IPS-15b (cell line): ENCODE results near the gene ITSN1.

Experiments
- H3K27me3 ChIP-seq: one replicate; pipeline ENCODE4 v1.6.1; 2013; ENCODE audit warnings: low read length; ENCODE audit not compliant: control insufficient read depth, insufficient read depth
- H3K36me3 ChIP-seq: one replicate; pipeline ENCODE4 v1.6.1; 2013; ENCODE audit warnings: low read length; ENCODE audit not compliant: control insufficient read depth, insufficient read depth
- H3K4me1 ChIP-seq: one replicate; pipeline ENCODE4 v1.6.1; 2013; ENCODE audit warnings: mild to moderate bottlenecking, low read length; ENCODE audit not compliant: control insufficient read depth, insufficient read depth
- H3K4me3 ChIP-seq: one replicate; pipeline ENCODE4 v1.5.1; 2013; ENCODE audit warnings: low read depth, low read length
- H3K9ac ChIP-seq: one replicate; pipeline ENCODE4 v1.6.1; 2013; ENCODE audit warnings: low read depth, mild to moderate bottlenecking, low read length
- H3K9me3 ChIP-seq: one replicate; pipeline ENCODE4 v1.6.1; 2013; ENCODE audit warnings: mild to moderate bottlenecking, low read length; ENCODE audit not compliant: control insufficient read depth, insufficient read depth

ITSN1 gene

GRCh38 chr21:33850401-33850800 lies 208.1 kb downstream of the ITSN1 start:
- H3K4me1 ChIP-seq = no peaks in the 10 kb centered on the region
- no peak overlapping the region for H3K4me3 ChIP-seq
- no peak overlapping the region for H3K9ac ChIP-seq
- no peaks in the 10 kb centered on the region for H3K9me3 ChIP-seq
- no peaks in the 10 kb centered on the region for H3K36me3 ChIP-seq
- no peaks in the 10 kb centered on the region for H3K27me3 ChIP-seq

DNA sequence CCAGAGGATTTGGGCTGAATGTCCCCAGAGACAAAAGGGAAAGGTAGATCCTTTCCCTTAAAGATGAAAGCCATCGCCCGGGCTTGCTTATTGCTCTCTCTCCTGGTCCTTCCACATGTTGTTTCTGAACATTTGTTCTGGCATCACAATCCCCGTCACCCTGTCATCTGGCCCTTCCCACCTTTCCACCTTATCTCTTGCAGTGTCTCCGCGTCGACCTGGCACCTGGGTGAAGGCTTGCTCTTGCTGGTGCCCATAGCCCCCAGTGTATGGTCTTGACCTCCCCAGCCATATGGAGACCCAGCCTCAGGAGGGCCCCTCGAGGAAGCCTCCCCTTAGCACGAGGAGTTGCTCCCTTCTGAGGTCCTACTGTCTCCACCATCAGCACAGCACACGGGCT lies 208.7 kb downstream of the ITSN1 start:
- Histone ChIP-seq H3K27me3 (no peaks in the 10 kb centered on the region), H3K4me3 (no peak overlapping the region), H3K9ac (no peak overlapping the region), H3K36me3 (no peaks in the 10 kb centered on the region), H3K4me1 (no peaks in the 10 kb centered on the region), H3K9me3 (no peaks in the 10 kb centered on the region)

DNA sequence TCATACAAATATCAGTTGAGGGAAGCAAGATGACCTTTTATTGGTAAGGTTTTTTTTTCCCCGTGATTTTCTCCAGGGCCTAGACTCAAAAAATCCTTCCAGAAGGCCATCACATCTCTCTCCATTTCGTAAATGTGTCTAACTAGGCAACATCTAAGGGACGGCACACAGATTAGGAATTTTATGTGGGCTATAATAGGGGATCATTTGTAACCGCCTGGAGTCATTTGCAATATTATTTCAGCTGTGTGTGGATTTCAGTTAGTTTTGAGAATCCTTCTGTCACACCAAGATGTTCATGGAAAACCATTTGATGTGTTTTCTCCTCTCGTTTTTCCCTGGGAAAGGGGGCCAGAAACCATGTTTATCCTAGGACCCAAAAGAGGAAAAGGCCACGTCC lies 210.2 kb downstream of the ITSN1 start:
- Histone ChIP-seq H3K4me3 (no peak overlapping the region), H3K9me3 (no peaks in the 10 kb centered on the region), H3K4me1 (no peaks in the 10 kb centered on the region), H3K9ac (no peak overlapping the region), H3K27me3 (no peaks in the 10 kb centered on the region), H3K36me3 (no peaks in the 10 kb centered on the region)

DNA sequence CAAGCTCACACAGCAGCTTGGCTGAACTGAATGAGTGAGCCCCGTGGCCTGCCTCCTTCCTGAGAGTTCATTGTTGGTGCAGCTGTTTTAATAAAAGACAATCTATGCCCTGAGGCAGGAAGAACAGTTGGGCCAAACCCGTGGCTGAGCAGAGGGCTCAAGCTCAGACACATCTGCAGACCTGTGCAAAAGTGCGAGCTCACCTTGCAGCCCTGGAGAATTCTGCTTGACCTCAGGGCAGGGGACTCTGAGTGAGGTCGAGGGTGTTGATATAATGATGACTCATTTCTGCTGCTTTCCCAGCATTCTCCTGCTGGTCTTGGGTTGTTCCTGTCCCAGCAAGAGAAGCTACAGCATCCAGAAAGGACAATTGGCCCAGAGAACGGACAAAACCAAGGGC lies 212.3 kb downstream of the ITSN1 start:
- no peak overlapping the region for H3K9ac ChIP-seq
- H3K9me3 ChIP-seq = no peaks in the 10 kb centered on the region
- H3K4me3 ChIP-seq = no peak overlapping the region
- no peaks in the 10 kb centered on the region for H3K27me3 ChIP-seq
- H3K36me3 ChIP-seq = no peaks in the 10 kb centered on the region
- peaks cover 9% of the 10 kb centered on the region for H3K4me1 ChIP-seq

DNA sequence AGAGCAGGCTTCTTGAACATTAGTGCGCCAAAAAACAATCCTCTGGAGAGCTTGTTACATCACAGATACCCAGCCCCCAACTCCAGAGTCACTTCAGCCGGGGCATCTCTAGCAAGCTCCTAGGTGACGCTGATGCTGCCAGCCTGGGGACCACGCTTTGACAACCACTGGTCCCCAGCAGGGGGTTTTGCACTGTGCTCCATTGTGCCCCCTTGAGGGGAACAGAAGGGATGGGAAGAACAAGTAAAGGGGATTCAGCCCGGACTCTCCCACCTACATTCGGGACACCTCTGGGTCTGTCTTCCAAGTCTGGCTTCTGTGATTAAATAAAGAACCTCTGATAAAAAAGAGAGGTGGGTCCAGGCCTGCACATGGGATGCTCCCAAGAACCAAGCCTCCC lies 212.9 kb downstream of the ITSN1 start:
- Histone ChIP-seq H3K9ac (no peak overlapping the region), H3K27me3 (no peaks in the 10 kb centered on the region), H3K4me3 (no peak overlapping the region), H3K4me1 (peaks cover 9% of the 10 kb centered on the region), H3K9me3 (no peaks in the 10 kb centered on the region), H3K36me3 (no peaks in the 10 kb centered on the region)

- Histone ChIP-seq H3K4me3 (no peak overlapping the region), H3K4me1 (peaks cover 9% of the 10 kb centered on the region), H3K9me3 (no peaks in the 10 kb centered on the region), H3K9ac (no peak overlapping the region), H3K27me3 (no peaks in the 10 kb centered on the region), H3K36me3 (no peaks in the 10 kb centered on the region)
Observed at GRCh38 chr21:33856893-33857527, 214.7 kb downstream of the ITSN1 start.

GRCh38 chr21:33857846-33858666 lies 215.8 kb downstream of the ITSN1 start:
- Histone ChIP-seq H3K9me3 (no peaks in the 10 kb centered on the region), H3K4me1 (peaks cover 9% of the 10 kb centered on the region), H3K9ac (no peak overlapping the region), H3K36me3 (no peaks in the 10 kb centered on the region), H3K27me3 (no peaks in the 10 kb centered on the region), H3K4me3 (no peak overlapping the region)

- no peak overlapping the region for H3K4me3 ChIP-seq
- H3K36me3 ChIP-seq = no peaks in the 10 kb centered on the region
- H3K9ac ChIP-seq = no peak overlapping the region
- no peaks in the 10 kb centered on the region for H3K9me3 ChIP-seq
- H3K27me3 ChIP-seq = no peaks in the 10 kb centered on the region
- peaks cover 9% of the 10 kb centered on the region for H3K4me1 ChIP-seq
Observed at GRCh38 chr21:33858667-33859372, 216.5 kb downstream of the ITSN1 start.

GRCh38 chr21:33859373-33860102 lies 217.2 kb downstream of the ITSN1 start:
- no peak overlapping the region for H3K4me3 ChIP-seq
- H3K27me3 ChIP-seq = no peaks in the 10 kb centered on the region
- H3K4me1 ChIP-seq = peaks cover 9% of the 10 kb centered on the region
- H3K9ac ChIP-seq = no peak overlapping the region
- H3K9me3 ChIP-seq = no peaks in the 10 kb centered on the region
- H3K36me3 ChIP-seq = no peaks in the 10 kb centered on the region

- Histone ChIP-seq H3K4me3 (no peak overlapping the region), H3K36me3 (no peaks in the 10 kb centered on the region), H3K4me1 (peaks cover 9% of the 10 kb centered on the region), H3K9ac (no peak overlapping the region), H3K27me3 (no peaks in the 10 kb centered on the region), H3K9me3 (no peaks in the 10 kb centered on the region)
Observed at GRCh38 chr21:33860332-33860879, 218.1 kb downstream of the ITSN1 start.

DNA sequence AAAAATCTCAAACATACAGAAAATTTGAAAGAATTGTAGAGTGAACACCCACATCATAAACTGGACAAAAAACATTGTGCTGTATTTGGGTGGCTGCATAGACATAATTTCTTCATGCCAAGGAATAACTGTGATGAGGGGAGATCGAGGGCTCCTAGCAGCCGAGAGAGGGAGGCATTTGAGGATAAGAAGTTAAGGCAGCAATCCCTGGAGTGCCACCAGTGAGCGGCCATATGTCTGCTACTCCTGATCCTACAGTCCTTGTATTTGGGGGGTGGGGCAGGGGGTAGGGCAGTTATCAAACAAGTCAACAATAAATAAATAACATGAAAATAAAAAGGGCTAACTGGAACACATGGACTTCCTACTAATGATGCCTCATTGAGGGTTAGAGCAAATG lies 218.8 kb downstream of the ITSN1 start:
- H3K9me3 ChIP-seq = no peaks in the 10 kb centered on the region
- peaks cover 9% of the 10 kb centered on the region for H3K4me1 ChIP-seq
- H3K36me3 ChIP-seq = no peaks in the 10 kb centered on the region
- H3K4me3 ChIP-seq = no peak overlapping the region
- H3K9ac ChIP-seq = no peak overlapping the region
- no peaks in the 10 kb centered on the region for H3K27me3 ChIP-seq
